H1 (cell line): ENCODE results near the gene CDYL2. TPM values are rescaled to one million over a fixed set of nuclear protein-coding genes. Genes with fewer than 3 reads are reported as not detected.

Experiments
- CTCF ChIA-PET: fragments of 300-600 bp; sonication (Branson Sonifier 250); formaldehyde crosslinking; loops from one replicate; lab custom pipeline; 2021; ENCODE audit not compliant: partially characterized antibody; lab: Charles Lee
- POLR2A ChIA-PET: fragments of 300-600 bp; sonication (Branson Sonifier 250); formaldehyde crosslinking; loops from one replicate; lab custom pipeline; 2021; ENCODE audit warnings: inconsistent platforms; ENCODE audit not compliant: partially characterized antibody; lab: Charles Lee
- DNase-seq, 2 experiments: peaks; one replicate each; pipeline versions ENCODE4 v3.0.0 to v3.0.0-alpha.2; 2010 to 2022; ENCODE audit warnings: low spot score in 2 of 2, low read depth in 1 of 2, mixed read lengths in 1 of 2
- FAIRE-seq: peaks from 2 replicates; lab custom pipeline; 2011; peaks lifted over from hg19 to GRCh38; lab: Jason Lieb, UNC
- H2AFZ ChIP-seq: 2 replicates; pipeline ENCODE4 v1.8.1; 2012; ENCODE audit warnings: low read length, inconsistent platforms
- H2AK5ac ChIP-seq: 2 replicates; pipeline ENCODE4 v1.6.1; 2013; ENCODE audit warnings: low read depth, low read length
- H2BK120ac ChIP-seq: replicated peaks from 2 replicates; pipeline ENCODE3; 2013; ENCODE audit warnings: low read depth, low read length, inconsistent platforms
- H2BK12ac ChIP-seq: 2 replicates; pipeline ENCODE4 v1.6.1; 2013; ENCODE audit warnings: low read depth, low read length
- H2BK15ac ChIP-seq: 2 replicates; pipeline ENCODE4 v1.6.1; 2013; ENCODE audit warnings: low read length
- H2BK20ac ChIP-seq: 2 replicates; pipeline ENCODE4 v1.6.1; 2013; ENCODE audit warnings: low read length
- H2BK5ac ChIP-seq: 2 replicates; pipeline ENCODE4 v1.6.1; 2013; ENCODE audit warnings: low read depth, low read length
- H3K14ac ChIP-seq: 2 replicates; pipeline ENCODE4 v1.6.1; 2013; ENCODE audit warnings: inconsistent platforms; ENCODE audit not compliant: insufficient read length
- H3K18ac ChIP-seq: 2 replicates; pipeline ENCODE4 v1.6.1; 2013; ENCODE audit warnings: low read length; ENCODE audit errors: extremely low read depth
- H3K23ac ChIP-seq: 2 replicates; pipeline ENCODE4 v1.6.1; 2013; ENCODE audit warnings: inconsistent platforms; ENCODE audit not compliant: insufficient read length
- H3K23me2 ChIP-seq: 2 replicates; pipeline ENCODE4 v1.6.1; 2013; ENCODE audit warnings: low read depth, low read length
- H3K27ac ChIP-seq: 2 replicates; pipeline ENCODE4 v1.6.1; 2011; ENCODE audit warnings: low read depth, low read length, inconsistent platforms
- H3K27me3 ChIP-seq, 4 experiments: replicated peaks in 1 of 4; 1 replicate in 1 of 4; 2 replicates in 3 of 4; pipeline versions ENCODE4 v1.6.1 to v1.8.1; 2011 to 2013; ENCODE audit warnings: low read length in 3 of 4, mild to moderate bottlenecking in 3 of 4, inconsistent platforms in 2 of 4, mixed read lengths in 2 of 4, moderate library complexity in 1 of 4; ENCODE audit not compliant: control insufficient read depth in 3 of 4, insufficient read depth in 3 of 4; ENCODE audit errors: extremely low read depth in 1 of 4
- H3K36me3 ChIP-seq, 4 experiments: 2 replicates each; pipeline versions ENCODE4 v1.6.1 to v1.8.1; 2011 to 2013; ENCODE audit warnings: mild to moderate bottlenecking in 4 of 4, low read length in 3 of 4, moderate library complexity in 2 of 4, control low read depth in 1 of 4, inconsistent platforms in 1 of 4; ENCODE audit not compliant: insufficient read depth in 4 of 4, control insufficient read depth in 2 of 4
- H3K4ac ChIP-seq: replicated peaks from 2 replicates; pipeline ENCODE3; 2013; ENCODE audit warnings: low read length, low read depth, mixed read lengths, inconsistent platforms; ENCODE audit not compliant: insufficient read length
- H3K4me1 ChIP-seq, 4 experiments: replicated peaks in 1 of 4; 1 replicate in 1 of 4; 2 replicates in 3 of 4; pipeline versions ENCODE4 v1.6.1 to v1.8.1; 2011 to 2013; ENCODE audit warnings: low read length in 3 of 4, inconsistent platforms in 2 of 4, mixed read lengths in 1 of 4; ENCODE audit not compliant: insufficient read depth in 4 of 4, control insufficient read depth in 3 of 4
- H3K4me2 ChIP-seq, 2 experiments: 2 replicates each; pipeline versions ENCODE4 v1.6.1 to v1.8.1; 2011 to 2013; ENCODE audit warnings: low read depth in 2 of 2, low read length in 2 of 2, control low read depth in 1 of 2, inconsistent platforms in 1 of 2, mild to moderate bottlenecking in 1 of 2; ENCODE audit not compliant: insufficient read depth in 1 of 2
- H3K4me3 ChIP-seq, 4 experiments: fragments of 200-600, 300-600 bp in 1 of 4; sonication (generic), shearing (Covaris generic), sonication (Bioruptor Twin) in 1 of 4; 2 replicates each; pipeline versions ENCODE4 v1.5.1 to v1.8.1; 2011 to 2016; ENCODE audit warnings: low read length in 4 of 4, low read depth in 3 of 4, control low read depth in 2 of 4, inconsistent platforms in 2 of 4, mild to moderate bottlenecking in 2 of 4, mixed read lengths in 1 of 4, moderate library complexity in 1 of 4; ENCODE audit not compliant: insufficient read depth in 2 of 4; ENCODE audit errors: extremely low read depth in 1 of 4
- H3K56ac ChIP-seq: replicated peaks from 2 replicates; pipeline ENCODE3; 2013; ENCODE audit warnings: low read depth, mild to moderate bottlenecking, mixed read lengths, low read length, inconsistent platforms; ENCODE audit not compliant: insufficient read length
- H3K79me1 ChIP-seq: 2 replicates; pipeline ENCODE4 v1.6.1; 2013; ENCODE audit warnings: low read depth, low read length, control low read depth
- H3K79me2 ChIP-seq, 2 experiments: 2 replicates each; pipeline versions ENCODE4 v1.6.1 to v1.8.1; 2012 to 2013; ENCODE audit warnings: low read length in 2 of 2, mild to moderate bottlenecking in 2 of 2, inconsistent platforms in 1 of 2; ENCODE audit not compliant: insufficient read depth in 2 of 2, control insufficient read depth in 1 of 2
- H3K9ac ChIP-seq, 4 experiments: replicated peaks in 1 of 4; 1 replicate in 1 of 4; 2 replicates in 3 of 4; pipeline versions ENCODE4 v1.6.1 to v1.8.1; 2011 to 2013; ENCODE audit warnings: low read depth in 3 of 4, low read length in 3 of 4, control low read depth in 2 of 4, mild to moderate bottlenecking in 2 of 4, moderate library complexity in 2 of 4, inconsistent platforms in 1 of 4; ENCODE audit errors: extremely low read depth in 1 of 4
- H3K9me3 ChIP-seq, 2 experiments: 2 replicates each; pipeline versions ENCODE4 v1.6.1 to v1.8.1; 2012 to 2013; ENCODE audit warnings: mild to moderate bottlenecking in 2 of 2, moderate library complexity in 2 of 2, control low read depth in 1 of 2, inconsistent platforms in 1 of 2, low read depth in 1 of 2, low read length in 1 of 2, mixed read lengths in 1 of 2; ENCODE audit not compliant: insufficient read depth in 2 of 2
- H4K20me1 ChIP-seq, 2 experiments: replicated peaks in 1 of 2; 2 replicates each; pipeline versions ENCODE3 to v1.8.1; 2011 to 2013; ENCODE audit warnings: inconsistent platforms in 2 of 2, low read length in 2 of 2, mild to moderate bottlenecking in 1 of 2; ENCODE audit not compliant: insufficient read depth in 2 of 2, control insufficient read depth in 1 of 2
- H4K5ac ChIP-seq: 2 replicates; pipeline ENCODE4 v1.6.1; 2013; ENCODE audit warnings: low read length, low read depth, mixed read lengths, inconsistent platforms; ENCODE audit not compliant: insufficient read length
- H4K8ac ChIP-seq: 2 replicates; pipeline ENCODE4 v1.8.0; 2013; ENCODE audit warnings: mild to moderate bottlenecking, moderate library complexity, low read length, inconsistent platforms; ENCODE audit not compliant: insufficient read depth; ENCODE audit errors: extremely low read depth
- H4K91ac ChIP-seq: replicated peaks from 2 replicates; pipeline ENCODE3; 2013; ENCODE audit warnings: low read length, mixed read lengths, inconsistent platforms; ENCODE audit not compliant: insufficient read length
- ATF2 ChIP-seq: IDR thresholded peaks from 2 replicates; pipeline ENCODE4 v1.6.1; 2012; ENCODE audit warnings: low read length, inconsistent platforms
- CHD1 ChIP-seq: IDR thresholded peaks from 2 replicates; pipeline ENCODE4 v1.6.1; 2012; ENCODE audit warnings: low read depth, low read length, improper control_type of control experiment
- CREB1 ChIP-seq: IDR thresholded peaks from 2 replicates; pipeline ENCODE4 v1.6.1; 2012; ENCODE audit warnings: inconsistent platforms
- EGR1 ChIP-seq: IDR thresholded peaks from 2 replicates; pipeline ENCODE4 v1.6.1; 2011; ENCODE audit warnings: low read depth, low read length, borderline replicate concordance
- KDM4A ChIP-seq: IDR thresholded peaks from one replicate; pipeline ENCODE4 v1.7.1; 2012; ENCODE audit warnings: low read depth, mild to moderate bottlenecking, moderate library complexity, low read length, inconsistent platforms; ENCODE audit not compliant: severe bottlenecking
- MAFK ChIP-seq: IDR thresholded peaks from 2 replicates; pipeline ENCODE4 v1.6.1; 2012; ENCODE audit warnings: low read depth, mild to moderate bottlenecking, improper control_type of control experiment, low read length
- NRF1 ChIP-seq: IDR thresholded peaks from 2 replicates; pipeline ENCODE4 v1.6.1; 2011; ENCODE audit warnings: mild to moderate bottlenecking, low read depth, low read length, improper control_type of control experiment
- TAF1 ChIP-seq: IDR thresholded peaks from 2 replicates; pipeline ENCODE4 v1.6.1; 2011; ENCODE audit warnings: mild to moderate bottlenecking, low read depth, low read length
- TBP ChIP-seq: IDR thresholded peaks from 2 replicates; pipeline ENCODE4 v1.6.1; 2011; ENCODE audit warnings: low read depth, low read length, improper control_type of control experiment
- WGBS, 2 experiments: shearing (Covaris generic) in 1 of 2; methylation state at CpG; one replicate each; pipeline versions ENCODE4 v1.1.6 to v1.1.7; 2013 to 2015; ENCODE audit warnings: low lambda C conversion rate in 2 of 2, mixed read lengths in 2 of 2, inconsistent platforms in 1 of 2, low coverage in 1 of 2, missing lambda C conversion rate in 1 of 2; ENCODE audit not compliant: insufficient replicate concordance in 2 of 2, insufficient coverage in 1 of 2, insufficient read length in 1 of 2; ENCODE audit errors: extremely low coverage in 1 of 2, missing lambda C conversion rate in 1 of 2; 5-methylcytosine and 5-hydroxymethylcytosine counted together
- polyA plus RNA-seq, 7 experiments: library from polyadenylated mRNA; depleted of rRNA in 3 of 7; stranded (reverse) in 5 of 7; unstranded in 2 of 7; fragments of >200 nt in 5 of 7; fragments of 200-250 nt in 2 of 7; gene quantifications; 1 replicate in 5 of 7; 2 replicates in 1 of 7; 4 replicates in 1 of 7; pipeline versions ENCODE4 v1.2.1 to v1.2.3, GENCODE V29; 2011 to 2013; ENCODE audit warnings: missing spikeins in 2 of 7, mixed read lengths in 2 of 7
- total RNA-seq: library from RNA; stranded (reverse); fragmentation: NEBNext Ultra II Directional; extraction: Animal tissue kit (Norgen Biotek cat#: 25700); gene quantifications from 2 replicates; pipeline ENCODE4 v1.2.1, GENCODE V29; 2021

The CDYL2 gene
- total and polyA plus RNA-seq, 2 of the 8 experiments (the other 6 are each of a cell fraction or from before 2014, with no cell fraction given) = 0.33 to 5.3 TPM

- Histone ChIP-seq H4K5ac (no peak overlapping the region), H3K9ac (no peak overlapping the region), H4K91ac (no peak overlapping the region), H3K4me3 (no peak overlapping the region), H2BK12ac (no peak overlapping the region), H2BK5ac (no peak overlapping the region), H3K14ac (no peak overlapping the region), H4K8ac (no peak overlapping the region), H3K27ac (no peak overlapping the region), H3K9me3 (peaks cover 27 to 56% of the 10 kb centered on the region in 2 experiments; a peak in 3 of 4 replicates), H2BK15ac (no peak overlapping the region), H3K23ac (no peak overlapping the region), H3K36me3 (no peaks in the 10 kb centered on the region), H3K27me3 (no peaks in the 10 kb centered on the region), H2BK20ac (no peak overlapping the region), H3K4me2 (no peak overlapping the region), H3K4ac (no peak overlapping the region), H2AFZ (no peak overlapping the region), H2BK120ac (no peak overlapping the region), H3K23me2 (no peaks in the 10 kb centered on the region), H3K18ac (no peak overlapping the region), H3K56ac (no peak overlapping the region), H4K20me1 (no peaks in the 10 kb centered on the region), H3K4me1 (no peaks in the 10 kb centered on the region), H3K79me2 (no peaks in the 10 kb centered on the region), H2AK5ac (no peak overlapping the region), H3K79me1 (no peaks in the 10 kb centered on the region)
- POLR2A ChIA-PET = no interaction called here
- FAIRE-seq (no peak), DNase-seq (no peak)
- WGBS, 2 experiments = 77% methylated on average over 7 of the region's 7 CpGs; no CpG with 5 or more reads in 1 of the 2 experiments
- CTCF ChIA-PET = interaction anchor here (0.8 kb wide), 1 partner anchor 80 kb away, joined by 3 read pairs; no protein-coding TSS in a partner anchor
- TF ChIP-seq KDM4A = no peak
- TF ChIP-seq TAF1 = no peak
- no peak for TF ChIP-seq NRF1
- no peak for TF ChIP-seq CREB1
- no peak for TF ChIP-seq ATF2
- TF ChIP-seq CHD1 = no peak
- no peak for TF ChIP-seq MAFK
- no peak for TF ChIP-seq EGR1
- no peak for TF ChIP-seq TBP
These were observed 123.0 kb downstream of the CDYL2 start for GRCh38 chr16:80681436-80681835.
